Retinal pigment epithelial cell (primary cell): ENCODE data around the gene SOX9.

Experiments
- DNase-seq: peaks from one replicate; pipeline ENCODE4 v3.0.0-alpha.2; 2010; ENCODE audit warnings: low read depth
- H3K4me3 ChIP-seq: 2 replicates; pipeline ENCODE4 v1.5.1; 2011; ENCODE audit warnings: mild to moderate bottlenecking, low read length, control low read depth, moderate library complexity
- CTCF ChIP-seq: conservative IDR thresholded peaks from 2 replicates; pipeline ENCODE4 v1.5.1; 2011; ENCODE audit warnings: low read depth, low read length, control low read depth, inconsistent platforms

Gene SOX9

GRCh38 chr17:72171703-72172667, 51.2 kb downstream of the SOX9 start:
- DNase-seq: no peak
- TF ChIP-seq CTCF: no peak
- no peak overlapping the region for H3K4me3 ChIP-seq

- TF ChIP-seq CTCF: no peak
- no peak for DNase-seq
- no peak overlapping the region for H3K4me3 ChIP-seq
Measured at GRCh38 chr17:72173499-72174116, 52.8 kb downstream of the SOX9 start.

- H3K4me3 ChIP-seq: no peak overlapping the region
- no peak for DNase-seq
- TF ChIP-seq CTCF: no peak
Measured at GRCh38 chr17:72175263-72175662, 54.4 kb downstream of the SOX9 start.
